HepG2 (cell line): ENCODE results near the gene RABEP1. TPM values are rescaled to one million over a fixed set of nuclear protein-coding genes. Genes with fewer than 3 reads are reported as not detected.

Experiments used
- ATAC-seq: fragments of 200-7000 bp; cut with Tn5 transposase; 3 replicates; pipeline ENCODE4 v1.9.1; 2020; ENCODE audit warnings: mild to moderate bottlenecking, moderate library complexity
- BruUV-seq: library from RNA; stranded (reverse); fragments of 400-500 nt; replicated peaks from 2 replicates; lab custom pipeline; 2021; lab: Mats Ljungman, UMichigan
- CTCF ChIA-PET: fragments of 300-600 bp; formaldehyde crosslinking; extraction: SDS; loops from one replicate; lab custom pipeline; 2021; ENCODE audit warnings: low total read pairs, inconsistent platforms, low intra/inter-chr PET ratio; lab: Yijun Ruan, JAX
- POLR2A ChIA-PET: fragments of 350-600 bp; sonication (Branson Sonifier 250); formaldehyde crosslinking; loops from one replicate; lab custom pipeline; 2020; ENCODE audit warnings: antibody characterized with exemption, inconsistent platforms; lab: Yijun Ruan, JAX
- DNase-seq: peaks from one replicate; pipeline ENCODE4 v3.0.0-alpha.2; 2015; ENCODE audit warnings: low spot score
- FAIRE-seq: peaks from 3 replicates; lab custom pipeline; 2011; peaks lifted over from hg19 to GRCh38; lab: Jason Lieb, UNC
- H2AFZ ChIP-seq: one replicate; pipeline ENCODE4 v1.6.1; 2011; ENCODE audit warnings: low read length, inconsistent platforms
- H3K27ac ChIP-seq: fragments of 300-600 bp; 3 replicates; pipeline ENCODE4 v1.8.0; 2011; ENCODE audit warnings: mixed run types, mild to moderate bottlenecking, mixed read lengths, low read length, inconsistent platforms; ENCODE audit not compliant: insufficient read depth; ENCODE audit errors: extremely low read length
- H3K27me3 ChIP-seq, 2 experiments: fragments of 200-600 bp in 1 of 2; 2 replicates in 1 of 2; 3 replicates in 1 of 2; pipeline versions ENCODE4 v1.6.0 to v1.8.0; 2011; ENCODE audit warnings: low read length in 2 of 2, mild to moderate bottlenecking in 2 of 2, moderate library complexity in 2 of 2, inconsistent platforms in 1 of 2; ENCODE audit not compliant: insufficient read depth in 2 of 2, control insufficient read depth in 1 of 2
- H3K36me3 ChIP-seq, 2 experiments: fragments of 200-600 bp in 1 of 2; replicated peaks in 1 of 2; 2 replicates in 1 of 2; 3 replicates in 1 of 2; pipeline versions ENCODE4 v1.5.1 to v1.8.0; 2011; ENCODE audit warnings: low read length in 2 of 2, inconsistent platforms in 1 of 2; ENCODE audit not compliant: insufficient read depth in 2 of 2, control insufficient read depth in 1 of 2
- H3K4me1 ChIP-seq: 2 replicates; pipeline ENCODE4 v1.5.1; 2012; ENCODE audit warnings: low read length, inconsistent platforms; ENCODE audit not compliant: insufficient read depth
- H3K4me2 ChIP-seq: 2 replicates; pipeline ENCODE4 v1.6.0; 2011; ENCODE audit warnings: low read depth, low read length, inconsistent platforms
- H3K4me3 ChIP-seq, 3 experiments: fragments of 200-600 bp in 1 of 3; sonication (generic), shearing (Covaris generic) in 1 of 3; replicated peaks in 1 of 3; 2 replicates each; pipeline ENCODE4 v1.5.1; 2011 to 2016; ENCODE audit warnings: low read length in 3 of 3, inconsistent platforms in 2 of 3, low read depth in 2 of 3, mild to moderate bottlenecking in 2 of 3, control low read depth in 1 of 3, mixed read lengths in 1 of 3; ENCODE audit not compliant: insufficient read depth in 1 of 3
- H3K79me2 ChIP-seq: one replicate; pipeline ENCODE4 v1.6.1; 2011; ENCODE audit warnings: low read length, inconsistent platforms; ENCODE audit not compliant: insufficient read depth
- H3K9ac ChIP-seq: 2 replicates; pipeline ENCODE4 v1.6.0; 2011; ENCODE audit warnings: mild to moderate bottlenecking, low read depth, low read length, inconsistent platforms; ENCODE audit not compliant: insufficient read depth
- H3K9me3 ChIP-seq: 2 replicates; pipeline ENCODE4 v1.5.1; 2012; ENCODE audit warnings: mild to moderate bottlenecking, low read length
- H4K20me1 ChIP-seq: 2 replicates; pipeline ENCODE4 v1.6.0; 2011; ENCODE audit warnings: inconsistent platforms, mild to moderate bottlenecking, low read length, moderate library complexity; ENCODE audit not compliant: insufficient read depth
- GTF3A ChIP-seq: sonication (generic); formaldehyde crosslinking; conservative IDR thresholded peaks from 2 replicates; pipeline ENCODE4 v1.4.0; 2020; ENCODE audit warnings: mild to moderate bottlenecking, missing genetic modification reagents
- HNF4G ChIP-seq, 2 experiments: sonication (generic) in 1 of 2; formaldehyde crosslinking in 1 of 2; IDR thresholded peaks; 2 replicates each; pipeline versions ENCODE4 v1.4.0 to v1.6.1; 2011 to 2020; ENCODE audit warnings: borderline replicate concordance in 2 of 2, low read depth in 2 of 2, mild to moderate bottlenecking in 2 of 2, low read length in 1 of 2, missing genetic modification reagents in 1 of 2, moderate library complexity in 1 of 2
- JUND ChIP-seq: sonication (generic); formaldehyde crosslinking; IDR thresholded peaks from 2 replicates; pipeline ENCODE4 v1.8.0; 2022; ENCODE audit warnings: mild to moderate bottlenecking, missing genetic modification reagents
- KDM4B ChIP-seq: sonication (generic); formaldehyde crosslinking; IDR thresholded peaks from 2 replicates; pipeline ENCODE4 v1.4.0; 2020; ENCODE audit warnings: missing genetic modification reagents
- PITX1 ChIP-seq: sonication (generic); formaldehyde crosslinking; IDR thresholded peaks from 2 replicates; pipeline ENCODE4 v1.5.1; 2020; ENCODE audit warnings: mild to moderate bottlenecking, missing genetic modification reagents
- SALL2 ChIP-seq: sonication (generic); formaldehyde crosslinking; IDR thresholded peaks from 2 replicates; pipeline ENCODE4 v1.8.1; 2023; ENCODE audit warnings: mild to moderate bottlenecking, missing genetic modification reagents, inconsistent platforms
- ZNF207 ChIP-seq: fragments of 450-650 bp; IDR thresholded peaks from 2 replicates; pipeline ENCODE4 v1.6.1; 2016; ENCODE audit warnings: antibody characterized with exemption, borderline replicate concordance
- ZNF501 ChIP-seq: sonication (generic); formaldehyde crosslinking; IDR thresholded peaks from 2 replicates; pipeline ENCODE4 v1.5.1; 2020; ENCODE audit warnings: mild to moderate bottlenecking, moderate library complexity, missing genetic modification reagents
- WGBS: methylation state at CpG from one replicate; pipeline ENCODE4 v1.1.6; 2017; ENCODE audit warnings: low lambda C conversion rate; 5-methylcytosine and 5-hydroxymethylcytosine counted together
- in situ Hi-C: cut with HindIII; loops from 2 replicates; pipeline ENCODE4 v1.10.0; 2017; ENCODE audit warnings: low pct_unique_long_range_greater_than_20kb; ENCODE audit not compliant: extremely low pct_ligation_motif_present
- intact Hi-C: fragments of 100-400 bp; cut with micrococcal nuclease; formaldehyde crosslinking; loops from one replicate; pipeline ENCODE4 v1.10.0; 2022; ENCODE audit not compliant: unreplicated experiment
- polyA plus RNA-seq, 8 experiments: library from polyadenylated mRNA; depleted of rRNA in 3 of 8; stranded (reverse) in 7 of 8; unstranded in 1 of 8; fragments of >200 nt; fragmentation: Illumina TruSeq in 4 of 8; extraction: Trizol in 4 of 8; gene quantifications; 2 replicates each; pipeline versions ENCODE4 v1.2.1 to v1.2.3, GENCODE V29; 2011 to 2016; ENCODE audit warnings: low read depth in 4 of 8, missing spikeins in 1 of 8, mixed read lengths in 1 of 8; ENCODE audit not compliant: insufficient read depth in 1 of 8
- total RNA-seq, 5 experiments: library from RNA; depleted of rRNA; stranded (reverse); fragments of >200 nt; fragmentation: Illumina TruSeq; extraction: Trizol; gene quantifications; 2 replicates each; pipeline ENCODE4 v1.2.3, GENCODE V29; 2016; ENCODE audit warnings: low read depth in 1 of 5
- TF ChIP-seq, protein P1 (sequence below): IDR thresholded peaks from 2 replicates; pipeline ENCODE4 v1.4.0; 2020; ENCODE audit warnings: mild to moderate bottlenecking, missing genetic modification reagents

The RABEP1 gene
- total and polyA plus RNA-seq, 2 of the 13 experiments (the other 11 are each of a cell fraction or from before 2014, with no cell fraction given) = 13.7 to 41.5 TPM

GRCh38 chr17:5354310-5354709 is 72.2 kb downstream of the RABEP1 start:
- FAIRE-seq (no peak), DNase-seq (no peak), ATAC-seq (no peak)
- H3K4me2 ChIP-seq = no peak overlapping the region
- no peak overlapping the region for H3K27ac ChIP-seq
- H3K9ac ChIP-seq = no peak overlapping the region
- peaks cover 13 to 49% of the 10 kb centered on the region in 2 experiments for H3K36me3 ChIP-seq
- intact Hi-C loops = no loop called here
- H3K4me1 ChIP-seq = peaks cover 15% of the 10 kb centered on the region
- in situ Hi-C loops = no loop called here
- BruUV-seq = no TSS peak
- no peak overlapping the region for H3K4me3 ChIP-seq
- ChIA-PET CTCF (no interaction called here), POLR2A (no interaction called here)
- H3K27me3 ChIP-seq = no peaks in the 10 kb centered on the region
- no peak for TF ChIP-seq ZNF207
- TF ChIP-seq KDM4B (CRISPR knock-in tag) = no peak
- TF ChIP-seq HNF4G (IDR thresholded peaks at IDR 0.05; ENCODE audit: borderline replicate concordance, low read depth, low read length) = no peak
- TF ChIP-seq HNF4G (CRISPR knock-in tag; IDR thresholded peaks at IDR 0.05; ENCODE audit: borderline replicate concordance, low read depth) = no peak
- no peak for TF ChIP-seq PITX1 (CRISPR knock-in tag)
- no peak for TF ChIP-seq ZNF501
- TF ChIP-seq, protein P1, sequence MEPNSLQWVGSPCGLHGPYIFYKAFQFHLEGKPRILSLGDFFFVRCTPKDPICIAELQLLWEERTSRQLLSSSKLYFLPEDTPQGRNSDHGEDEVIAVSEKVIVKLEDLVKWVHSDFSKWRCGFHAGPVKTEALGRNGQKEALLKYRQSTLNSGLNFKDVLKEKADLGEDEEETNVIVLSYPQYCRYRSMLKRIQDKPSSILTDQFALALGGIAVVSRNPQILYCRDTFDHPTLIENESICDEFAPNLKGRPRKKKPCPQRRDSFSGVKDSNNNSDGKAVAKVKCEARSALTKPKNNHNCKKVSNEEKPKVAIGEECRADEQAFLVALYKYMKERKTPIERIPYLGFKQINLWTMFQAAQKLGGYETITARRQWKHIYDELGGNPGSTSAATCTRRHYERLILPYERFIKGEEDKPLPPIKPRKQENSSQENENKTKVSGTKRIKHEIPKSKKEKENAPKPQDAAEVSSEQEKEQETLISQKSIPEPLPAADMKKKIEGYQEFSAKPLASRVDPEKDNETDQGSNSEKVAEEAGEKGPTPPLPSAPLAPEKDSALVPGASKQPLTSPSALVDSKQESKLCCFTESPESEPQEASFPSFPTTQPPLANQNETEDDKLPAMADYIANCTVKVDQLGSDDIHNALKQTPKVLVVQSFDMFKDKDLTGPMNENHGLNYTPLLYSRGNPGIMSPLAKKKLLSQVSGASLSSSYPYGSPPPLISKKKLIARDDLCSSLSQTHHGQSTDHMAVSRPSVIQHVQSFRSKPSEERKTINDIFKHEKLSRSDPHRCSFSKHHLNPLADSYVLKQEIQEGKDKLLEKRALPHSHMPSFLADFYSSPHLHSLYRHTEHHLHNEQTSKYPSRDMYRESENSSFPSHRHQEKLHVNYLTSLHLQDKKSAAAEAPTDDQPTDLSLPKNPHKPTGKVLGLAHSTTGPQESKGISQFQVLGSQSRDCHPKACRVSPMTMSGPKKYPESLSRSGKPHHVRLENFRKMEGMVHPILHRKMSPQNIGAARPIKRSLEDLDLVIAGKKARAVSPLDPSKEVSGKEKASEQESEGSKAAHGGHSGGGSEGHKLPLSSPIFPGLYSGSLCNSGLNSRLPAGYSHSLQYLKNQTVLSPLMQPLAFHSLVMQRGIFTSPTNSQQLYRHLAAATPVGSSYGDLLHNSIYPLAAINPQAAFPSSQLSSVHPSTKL = no peak
- no peak for TF ChIP-seq SALL2 (CRISPR knock-in tag)
- no peak for TF ChIP-seq GTF3A
- no peak for TF ChIP-seq JUND (CRISPR knock-in tag)
- no peaks in the 10 kb centered on the region for H3K79me2 ChIP-seq
- no peak overlapping the region for H2AFZ ChIP-seq
- 94% methylated on average over 2 of the region's 2 CpGs for WGBS
- H3K9me3 ChIP-seq = no peaks in the 10 kb centered on the region
- no peaks in the 10 kb centered on the region for H4K20me1 ChIP-seq
